ENCODE measurements around the gene CHST8.
"Not testable (repeated sequence)": the region's sequence is repeated elsewhere in the genome, so short reads cannot be mapped to it uniquely, and the experiment has no call there.

Gene CHST8

DNA sequence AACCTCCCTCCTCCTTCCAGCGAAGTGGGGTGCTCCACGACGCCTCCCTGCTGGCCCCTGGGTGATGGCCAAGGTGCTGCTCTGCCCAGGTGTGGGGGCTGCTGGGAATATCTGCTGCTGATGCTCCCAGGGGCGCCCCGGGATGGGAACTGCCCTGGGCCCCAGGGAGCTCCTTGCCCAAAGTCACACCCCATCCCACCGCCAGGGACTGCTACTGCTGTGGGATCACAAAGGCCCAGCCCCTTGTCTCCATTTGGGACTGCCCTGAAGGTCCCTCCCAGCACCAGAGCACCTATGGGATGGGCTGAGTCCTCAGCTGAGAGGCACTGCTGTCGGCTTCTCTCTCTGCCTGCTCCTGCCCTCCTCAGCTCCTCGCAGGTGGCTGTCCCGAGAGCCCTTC, 19.0 kb downstream of the CHST8 start:
- in situ Hi-C loops (cut with HindIII; ENCODE audit: low sequenced_read_pairs): no loop called here

DNA sequence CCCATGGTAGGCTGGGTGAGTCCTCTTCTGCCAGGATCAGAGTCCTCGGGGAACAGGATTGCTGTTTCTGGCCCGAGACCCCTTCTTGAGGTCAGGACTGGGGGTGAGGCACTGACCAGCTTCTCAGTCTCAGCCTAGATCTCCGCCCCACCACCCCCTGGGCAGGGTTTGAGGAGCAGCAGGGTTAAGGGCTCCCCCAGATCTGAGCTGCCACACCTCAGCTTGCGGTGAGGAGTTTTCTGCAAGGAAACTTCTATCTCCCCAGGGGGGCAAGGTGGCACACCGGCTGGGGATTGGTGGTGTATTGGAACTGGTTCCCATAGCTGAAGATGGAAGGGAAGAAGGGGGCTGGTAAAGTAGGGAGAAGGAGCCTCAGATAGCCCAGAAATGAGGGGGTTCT, 19.5 kb downstream of the CHST8 start:
- in situ Hi-C loops (cut with HindIII; ENCODE audit: low sequenced_read_pairs): no loop called here

DNA sequence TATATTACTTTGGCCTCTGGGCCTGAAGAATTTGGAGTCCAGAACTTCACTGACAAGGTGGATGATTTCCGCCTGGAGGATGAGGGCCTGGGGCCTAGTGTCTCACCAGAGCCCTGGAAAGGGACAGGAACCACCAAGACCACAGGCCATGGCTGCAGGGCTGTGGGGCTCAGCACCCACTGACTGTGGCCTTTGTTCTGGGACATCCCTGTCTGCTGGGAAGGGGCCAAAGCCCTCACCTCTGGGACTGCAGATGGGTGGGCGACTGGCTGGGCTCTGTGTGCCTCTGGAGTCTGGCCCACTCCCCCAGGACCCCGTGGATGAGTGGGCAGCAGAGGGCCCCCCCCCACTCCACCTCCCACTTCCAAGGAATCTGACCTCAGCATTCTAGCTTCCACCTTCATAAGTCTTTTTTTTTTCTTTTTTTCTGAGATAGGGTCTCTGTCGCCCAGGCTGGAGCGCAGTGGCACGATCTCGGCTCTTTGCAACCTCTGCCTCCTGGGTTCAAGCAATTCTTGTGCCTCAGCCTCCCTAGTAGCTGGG, 20.3 kb downstream of the CHST8 start:
- in situ Hi-C loops (cut with HindIII; ENCODE audit: low sequenced_read_pairs): no loop called here

DNA sequence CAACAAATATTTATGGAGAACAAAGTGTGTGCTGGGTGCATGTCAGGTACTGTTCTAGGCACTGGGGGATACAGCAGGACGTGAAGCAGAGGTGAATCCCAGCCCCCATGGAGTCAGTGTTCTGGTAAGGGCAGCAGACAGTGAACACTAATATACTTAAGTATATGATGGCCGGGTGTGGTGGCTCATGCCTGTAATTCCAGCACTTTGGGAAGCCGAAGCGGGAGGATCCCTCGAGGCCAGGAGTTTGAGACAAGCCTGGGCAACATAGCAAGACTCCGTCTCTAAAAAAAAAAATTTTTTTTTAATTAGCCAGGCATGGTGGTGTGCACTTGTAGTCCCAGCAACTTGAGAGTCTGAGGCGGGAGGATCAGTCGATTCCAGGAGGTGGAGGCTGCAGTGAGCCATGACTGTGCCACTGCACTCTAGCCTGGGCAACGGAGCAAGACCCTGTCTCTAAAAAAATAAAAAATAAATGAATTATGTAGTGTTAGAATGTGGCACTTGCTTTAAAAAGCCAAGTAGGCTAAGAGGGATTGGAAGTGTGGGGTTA, 22.6 kb downstream of the CHST8 start:
- in situ Hi-C loops (cut with HindIII; ENCODE audit: low sequenced_read_pairs): no loop called here

DNA sequence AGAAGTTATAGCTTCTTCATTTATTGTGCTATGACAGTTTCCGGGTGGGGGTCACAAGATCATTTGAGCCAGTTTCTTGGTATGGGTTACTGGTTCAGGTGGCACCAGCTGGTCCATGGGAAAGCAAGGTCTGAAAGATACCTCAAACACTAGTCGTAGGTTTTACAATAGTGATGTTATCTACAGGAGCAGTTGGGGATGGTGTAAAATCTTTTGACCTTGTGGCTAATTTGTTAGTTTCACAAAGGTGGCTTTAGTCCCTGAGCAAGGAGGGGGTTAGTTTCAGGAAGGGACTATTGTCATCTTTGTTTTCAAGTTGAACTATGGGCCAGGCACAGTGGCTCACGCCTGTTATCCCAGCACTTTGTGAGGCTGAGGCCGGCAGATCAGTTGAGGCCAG, 24.6 kb downstream of the CHST8 start:
- in situ Hi-C loops (cut with HindIII; ENCODE audit: low sequenced_read_pairs): no loop called here

DNA sequence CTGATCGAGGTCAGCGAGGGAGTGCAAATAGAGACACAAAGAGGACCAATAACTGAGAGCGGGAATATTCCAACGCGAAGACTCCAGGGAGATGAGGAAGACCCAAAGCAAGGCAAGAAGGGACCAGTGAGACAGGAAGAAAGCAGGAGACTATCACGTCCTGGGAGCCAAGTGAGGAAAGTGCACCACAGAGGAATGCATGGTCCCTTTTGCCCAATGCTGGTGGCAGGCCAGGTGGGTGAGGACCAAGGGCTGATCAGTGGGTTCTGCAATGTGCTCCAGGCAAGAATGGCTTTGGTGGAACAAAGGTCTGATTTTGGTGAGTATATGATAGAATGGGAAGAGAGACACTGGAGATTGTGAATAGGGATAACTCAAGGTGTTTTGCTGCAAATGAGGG, 25.4 kb downstream of the CHST8 start:
- in situ Hi-C loops (cut with HindIII; ENCODE audit: low sequenced_read_pairs): no loop called here

DNA sequence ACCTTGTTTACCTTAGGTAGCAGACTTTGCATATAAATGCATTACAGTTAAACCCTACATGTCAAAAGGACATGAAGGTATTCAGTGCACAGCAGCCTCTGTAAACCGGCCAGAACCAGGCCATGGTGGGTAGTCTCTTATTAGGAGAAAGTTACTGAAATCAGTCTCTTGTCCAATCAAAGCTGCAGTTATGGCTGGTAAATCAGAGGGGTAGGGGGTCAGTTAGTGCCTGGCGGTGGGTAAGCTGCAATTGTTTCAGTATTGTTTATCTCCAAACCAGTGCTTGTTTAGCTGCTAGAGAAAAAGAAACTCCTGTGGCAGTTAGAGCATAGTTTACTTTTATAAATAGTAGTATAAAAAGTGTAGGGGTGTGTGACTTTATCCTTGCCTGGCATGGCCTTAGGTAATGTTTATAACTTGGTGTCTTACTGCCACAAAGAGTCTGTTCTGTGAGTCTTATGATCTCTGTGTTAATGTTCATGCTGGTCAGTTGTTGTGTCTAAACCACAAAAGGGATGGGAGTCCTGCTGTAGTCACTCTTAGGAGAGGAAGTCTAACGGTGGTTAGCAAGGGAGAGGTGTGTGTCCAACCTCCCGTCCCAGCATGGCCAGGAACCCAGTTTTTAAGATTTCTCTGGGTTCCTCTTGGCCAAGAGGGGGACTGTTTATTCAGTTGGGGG, 28.0 kb downstream of the CHST8 start:
- in situ Hi-C loops (cut with HindIII; ENCODE audit: low sequenced_read_pairs): no loop called here

DNA sequence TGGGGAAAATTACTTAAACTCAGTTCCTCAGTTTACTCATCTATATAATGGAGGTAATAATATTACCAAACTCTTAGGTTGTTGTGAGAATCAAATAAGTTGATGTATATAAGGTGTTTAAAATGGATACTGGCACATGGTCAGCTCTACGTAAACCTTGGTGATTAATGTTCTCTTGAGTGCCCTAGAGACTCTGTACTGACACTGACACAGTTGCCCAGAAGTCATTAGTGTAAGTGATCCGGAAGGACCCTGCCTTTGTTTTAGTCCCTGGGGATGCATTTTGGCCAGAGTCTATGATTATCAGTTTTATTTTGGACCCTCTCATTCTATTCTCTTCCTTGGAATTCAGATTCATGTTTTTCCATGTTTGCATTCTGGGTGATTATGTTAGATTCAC, 31.9 kb downstream of the CHST8 start:
- in situ Hi-C loops (cut with HindIII; ENCODE audit: low sequenced_read_pairs): no loop called here

DNA sequence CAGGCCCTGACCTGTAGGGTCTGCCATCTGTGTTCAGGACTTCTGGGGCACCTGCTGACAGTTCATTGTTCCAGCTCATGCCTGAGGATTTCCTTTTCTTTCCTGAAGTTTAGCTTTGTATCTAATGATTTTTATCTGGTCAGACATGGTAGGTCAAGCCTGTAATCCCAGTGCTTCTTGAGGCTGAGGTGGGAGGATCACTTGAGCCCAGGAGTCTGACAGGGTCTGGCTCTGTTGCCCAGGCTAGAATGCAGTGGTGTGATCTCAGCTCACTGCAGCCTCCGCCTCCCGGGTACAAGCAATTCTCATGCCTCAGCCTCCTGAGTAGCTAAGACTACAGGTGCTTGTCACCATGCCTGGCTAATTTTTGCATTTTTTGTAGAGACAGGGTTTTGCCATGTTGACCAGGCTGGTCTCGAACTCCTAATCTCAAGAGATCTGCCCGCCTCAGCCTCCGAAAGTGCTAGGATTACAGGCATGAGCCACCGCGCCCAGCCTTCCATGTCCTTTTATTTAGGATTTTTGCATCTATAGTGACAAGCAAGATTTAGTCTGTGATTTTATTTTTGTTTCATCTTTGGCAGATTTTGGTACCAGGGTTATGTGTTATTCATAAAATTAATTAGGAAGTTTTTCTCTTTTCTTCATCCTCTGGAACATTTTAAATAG, 33.2 kb downstream of the CHST8 start:
- in situ Hi-C loops (cut with HindIII; ENCODE audit: low sequenced_read_pairs): no loop called here

DNA sequence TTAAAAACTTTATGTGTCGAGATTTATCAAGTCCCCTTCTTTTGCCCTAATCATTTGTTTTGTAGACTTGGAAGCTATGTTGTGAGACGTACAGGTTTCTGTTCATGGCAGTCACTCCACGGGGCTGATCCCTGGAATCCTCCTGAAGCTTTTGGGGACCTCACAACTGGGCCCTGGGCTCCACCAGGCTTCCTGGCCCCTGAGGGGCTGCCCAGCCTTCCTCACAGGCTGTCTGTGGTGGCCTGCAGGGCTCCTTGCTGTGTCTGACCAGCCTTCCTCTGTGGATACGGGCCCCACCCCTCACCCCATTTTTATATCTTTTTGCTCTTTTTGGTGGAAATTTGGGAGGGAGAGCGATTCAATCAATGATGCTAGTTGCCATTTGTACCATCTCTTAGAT, 38.1 kb downstream of the CHST8 start:
- in situ Hi-C loops (cut with HindIII; ENCODE audit: low sequenced_read_pairs): no loop called here

DNA sequence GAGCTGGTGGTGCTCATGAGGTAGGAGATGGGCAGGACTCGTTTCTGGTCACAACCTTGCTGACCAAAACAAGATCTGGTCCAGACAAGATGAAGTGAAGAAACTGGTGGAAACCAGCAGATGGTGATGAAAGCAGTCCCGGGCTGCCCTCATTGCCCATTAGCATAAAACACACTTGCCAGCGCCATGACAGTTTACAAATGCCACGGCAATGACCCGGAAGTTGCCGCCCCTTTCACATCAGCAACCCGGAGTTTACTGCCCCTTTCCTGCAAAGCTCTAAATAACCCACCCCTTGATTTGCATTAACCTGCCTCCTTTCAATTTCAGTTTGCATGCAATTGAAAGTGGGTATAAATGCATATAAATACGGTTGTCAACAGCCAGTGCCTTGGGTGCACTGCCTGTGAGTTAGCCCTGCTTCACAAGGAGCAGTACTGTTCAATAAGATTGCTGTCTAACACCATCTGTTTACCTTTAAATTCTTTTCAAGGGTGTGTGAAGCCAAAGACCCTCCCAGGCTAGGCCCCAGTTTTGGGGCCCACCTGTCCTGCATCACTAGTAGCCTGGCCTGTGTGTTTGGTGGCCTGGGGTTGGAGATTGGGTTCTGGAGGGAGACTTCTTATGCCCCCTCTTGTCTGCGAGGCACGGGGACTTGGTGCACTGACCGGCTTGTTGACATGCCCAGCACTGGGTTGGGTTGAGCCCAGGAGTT, 38.8 kb downstream of the CHST8 start:
- in situ Hi-C loops (cut with HindIII; ENCODE audit: low sequenced_read_pairs): no loop called here

DNA sequence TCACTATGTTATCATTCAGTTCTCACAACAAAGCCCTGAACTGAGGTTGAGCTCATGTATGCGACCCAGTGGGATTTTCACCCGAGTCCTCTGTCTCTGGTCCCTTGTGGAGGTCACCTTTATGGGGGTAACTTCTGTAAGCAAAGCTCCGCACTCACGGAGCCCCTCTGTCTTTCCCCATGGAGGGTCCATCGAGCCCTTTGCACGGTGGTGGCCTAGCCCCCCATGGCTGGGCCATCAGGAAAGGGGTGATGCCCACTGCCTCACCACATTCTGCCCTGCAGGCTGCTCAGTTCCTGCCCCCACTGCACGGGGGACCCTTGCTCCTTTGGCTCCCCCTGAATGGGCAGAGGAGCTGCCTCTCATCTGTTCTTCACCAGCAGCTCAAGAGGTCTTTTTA, 39.6 kb downstream of the CHST8 start:
- in situ Hi-C loops (cut with HindIII; ENCODE audit: low sequenced_read_pairs): no loop called here

DNA sequence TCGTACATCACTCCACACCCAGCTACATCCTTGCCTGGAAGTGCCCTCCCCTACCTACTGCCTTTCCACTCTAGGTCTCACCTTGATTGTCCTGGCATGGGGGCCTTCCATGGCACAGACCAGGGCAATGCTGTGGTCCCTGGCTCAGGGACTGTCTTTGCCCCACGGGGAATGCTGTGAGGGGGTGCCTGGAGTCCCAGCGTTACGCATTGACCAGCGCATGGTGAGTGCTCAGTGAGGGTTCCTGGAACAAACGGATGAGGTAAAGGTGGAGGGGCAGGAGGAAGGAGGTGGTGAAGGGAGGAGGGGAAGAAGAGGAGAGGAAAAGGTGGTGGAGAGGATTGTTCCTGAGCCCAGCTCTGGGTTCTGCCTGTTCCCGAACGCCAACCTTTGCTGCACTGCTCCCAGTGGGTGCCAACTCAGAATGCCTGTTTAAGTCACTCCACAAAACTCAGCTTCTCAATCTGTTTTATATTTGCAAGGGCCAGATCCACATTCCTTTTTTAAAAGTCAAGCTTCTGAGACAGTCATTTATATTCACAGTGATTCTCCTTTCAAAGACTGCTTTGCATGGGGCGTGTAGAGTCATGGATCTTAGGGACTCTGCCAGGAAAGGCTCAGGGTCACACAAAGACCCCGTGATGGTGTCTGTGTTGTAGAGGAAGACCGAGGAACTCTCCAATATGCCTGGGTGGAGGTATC, 40.8 kb downstream of the CHST8 start:
- in situ Hi-C loops (cut with HindIII; ENCODE audit: low sequenced_read_pairs): no loop called here

DNA sequence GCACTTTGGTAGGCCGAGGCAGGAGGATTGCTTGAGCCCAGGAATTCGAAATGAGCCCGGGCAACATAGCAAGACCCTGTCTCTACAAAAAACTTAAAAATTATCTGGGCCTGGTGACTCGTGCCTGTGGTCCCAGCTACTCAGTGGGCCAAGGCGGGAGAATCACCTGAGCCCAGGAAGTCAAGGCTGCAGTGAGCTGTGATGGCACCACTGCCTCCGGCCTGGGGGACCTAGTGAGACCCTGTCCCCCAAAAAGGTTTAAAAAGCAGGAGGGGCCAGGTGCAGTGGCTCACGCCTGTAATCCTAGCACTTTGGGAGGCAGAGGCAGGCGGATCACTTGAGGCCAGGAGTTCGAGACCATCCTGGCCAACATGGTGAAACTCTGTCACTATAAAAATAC, 41.6 kb downstream of the CHST8 start:
- in situ Hi-C loops (cut with HindIII; ENCODE audit: low sequenced_read_pairs): not testable (repeated sequence)

DNA sequence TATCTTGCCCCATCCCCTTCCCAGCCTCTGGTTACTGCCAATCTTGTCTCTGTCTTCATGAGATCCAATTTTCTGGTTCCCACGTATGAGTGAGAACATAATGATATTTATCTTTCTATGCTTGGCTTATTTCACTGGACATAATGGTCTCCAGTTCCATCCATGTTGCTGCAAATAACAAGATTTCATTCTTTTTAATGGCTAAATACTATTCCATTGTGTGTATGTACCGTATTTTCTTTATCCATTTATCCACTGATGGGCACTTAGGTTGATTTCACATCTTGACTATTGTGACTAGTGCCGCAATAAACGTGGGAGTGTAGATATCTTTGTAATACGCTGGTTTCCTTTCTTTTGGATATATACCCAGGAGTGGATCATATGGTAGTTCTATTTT, 43.0 kb downstream of the CHST8 start:
- in situ Hi-C loops (cut with HindIII; ENCODE audit: low sequenced_read_pairs): no loop called here

DNA sequence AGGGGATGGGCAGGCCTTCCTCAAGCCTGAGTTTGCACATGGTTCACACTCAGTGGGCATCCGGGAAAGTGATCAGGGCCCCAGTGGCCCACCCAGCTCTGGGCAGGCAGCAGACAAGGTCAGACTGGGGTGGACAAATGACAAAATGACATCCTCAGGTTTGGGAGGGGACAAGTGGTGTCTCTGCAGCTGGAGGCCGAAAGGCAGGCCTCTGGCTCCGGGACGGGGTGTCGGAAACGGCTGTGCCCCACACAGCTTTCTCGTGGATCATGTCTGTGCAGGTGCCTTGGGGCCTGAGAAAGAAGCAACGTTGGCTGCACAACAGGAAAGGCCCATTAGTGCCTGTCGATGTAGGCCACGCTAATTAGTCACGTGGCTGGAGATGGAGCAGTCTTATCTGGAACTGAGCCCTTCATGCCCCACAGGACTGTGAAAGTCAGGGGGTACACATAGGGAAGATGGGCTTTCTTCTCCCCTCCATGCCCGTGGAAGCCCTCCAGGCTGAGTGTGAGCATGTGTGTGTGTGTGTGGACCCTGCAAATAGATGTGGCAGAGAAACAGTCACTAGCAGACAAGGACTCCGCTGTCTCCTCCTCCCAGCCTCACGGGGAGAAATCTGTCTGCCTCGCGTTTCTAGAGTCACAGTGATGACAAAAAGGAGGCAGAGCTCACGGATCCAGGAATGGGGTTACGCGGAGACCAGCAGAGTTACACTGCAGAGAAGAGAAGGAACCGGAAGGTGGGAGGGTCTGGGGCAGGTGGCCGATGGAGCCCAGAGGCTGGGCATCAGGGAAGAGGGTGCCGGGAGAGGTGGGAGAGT, 44.2 kb downstream of the CHST8 start:
- in situ Hi-C loops (cut with HindIII; ENCODE audit: low sequenced_read_pairs): no loop called here

DNA sequence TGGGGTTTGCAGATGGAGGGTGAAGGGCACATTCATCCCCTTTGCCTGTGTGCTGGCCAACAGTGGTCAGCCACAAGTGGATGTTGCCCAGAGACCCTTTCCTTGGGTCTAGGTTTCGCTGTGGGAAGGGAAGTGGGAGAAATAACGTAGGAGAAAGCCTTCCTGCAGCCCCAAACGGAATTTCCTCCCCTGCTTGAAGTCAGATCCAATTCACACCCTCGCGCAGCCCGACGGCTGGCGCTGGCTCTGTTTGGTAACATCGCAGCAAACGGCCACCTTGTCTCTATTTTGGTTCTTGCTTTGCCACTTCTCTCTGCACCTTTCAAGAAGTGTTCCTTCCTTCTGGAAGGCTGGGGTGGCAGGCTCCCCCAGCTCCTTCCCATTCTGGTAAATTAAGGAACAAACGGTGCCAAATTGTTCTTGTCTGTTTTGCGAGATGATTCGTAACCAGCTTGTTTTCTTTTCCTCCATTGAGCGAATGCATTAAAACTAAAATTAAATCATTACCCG, 45.4 kb downstream of the CHST8 start:
- in situ Hi-C loops (cut with HindIII; ENCODE audit: low sequenced_read_pairs): no loop called here

DNA sequence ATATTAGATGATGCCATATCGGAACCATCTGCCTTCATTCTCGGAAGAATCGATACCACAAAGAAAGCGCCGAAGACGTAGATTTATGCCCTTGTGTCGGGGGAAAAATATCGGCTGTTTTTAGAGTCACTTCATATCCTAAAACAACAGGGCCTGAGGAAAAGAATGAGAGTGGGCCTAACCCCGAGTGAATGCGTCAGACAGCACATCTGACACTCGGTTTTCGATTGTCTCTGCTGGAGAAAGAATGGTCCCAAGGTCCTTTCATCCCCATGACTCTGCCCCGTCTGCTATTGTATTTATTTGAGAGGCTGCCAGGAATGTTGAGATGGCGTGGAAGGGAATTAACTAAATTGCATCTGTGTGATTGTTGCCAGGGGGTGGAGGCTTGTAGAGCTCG, 46.1 kb downstream of the CHST8 start:
- in situ Hi-C loops (cut with HindIII; ENCODE audit: low sequenced_read_pairs): no loop called here

DNA sequence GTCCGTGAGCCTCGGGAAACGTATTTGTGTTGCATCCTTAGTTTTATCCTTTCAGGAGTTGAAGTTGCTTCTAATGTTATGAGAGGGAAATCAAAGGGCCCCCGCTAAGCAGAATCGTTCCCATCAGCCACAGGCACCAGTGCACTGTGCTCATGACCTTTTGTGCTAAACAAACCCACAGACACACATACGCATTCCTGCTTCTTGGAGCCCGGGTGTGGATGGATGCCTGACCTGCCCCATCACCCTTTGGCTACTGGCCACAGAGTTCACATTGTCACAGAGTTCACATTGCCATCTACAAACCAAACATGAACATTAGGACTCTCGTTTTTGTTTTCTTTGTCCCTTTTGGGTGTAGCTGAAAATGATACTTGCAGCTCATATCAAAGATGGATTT, 47.2 kb downstream of the CHST8 start:
- in situ Hi-C loops (cut with HindIII; ENCODE audit: low sequenced_read_pairs): no loop called here

DNA sequence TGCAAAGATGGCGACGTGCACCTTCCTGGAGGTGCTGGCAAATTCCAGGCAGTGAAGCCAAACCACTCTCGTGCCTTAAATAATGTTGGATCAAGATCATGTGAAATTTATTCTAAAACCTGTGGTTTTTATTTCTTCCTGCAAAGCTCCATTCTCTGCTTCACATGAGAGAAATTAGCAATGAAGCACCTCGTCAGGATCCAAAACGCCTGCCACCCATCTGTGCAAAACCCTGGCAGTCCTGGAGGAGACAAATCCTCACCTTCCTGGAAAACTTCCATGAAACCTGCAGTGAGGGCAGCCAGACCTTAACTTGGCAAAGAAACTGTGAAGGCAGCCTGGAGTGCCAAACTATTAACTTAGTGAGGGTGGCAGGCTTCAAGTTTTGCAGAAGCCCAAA, 47.6 kb downstream of the CHST8 start:
- in situ Hi-C loops (cut with HindIII; ENCODE audit: low sequenced_read_pairs): no loop called here
